Measurements from ENCODE around the gene NLRP9. TPM values are rescaled to one million over a fixed set of nuclear protein-coding genes. Genes with fewer than 3 reads are reported as not detected.
A peak's percentile ranks its signal among the peaks of the same experiment; 100 is the strongest.

The NLRP9 gene
- total RNA-seq, 1 experiment from 2014 or later, result not detected

DNA sequence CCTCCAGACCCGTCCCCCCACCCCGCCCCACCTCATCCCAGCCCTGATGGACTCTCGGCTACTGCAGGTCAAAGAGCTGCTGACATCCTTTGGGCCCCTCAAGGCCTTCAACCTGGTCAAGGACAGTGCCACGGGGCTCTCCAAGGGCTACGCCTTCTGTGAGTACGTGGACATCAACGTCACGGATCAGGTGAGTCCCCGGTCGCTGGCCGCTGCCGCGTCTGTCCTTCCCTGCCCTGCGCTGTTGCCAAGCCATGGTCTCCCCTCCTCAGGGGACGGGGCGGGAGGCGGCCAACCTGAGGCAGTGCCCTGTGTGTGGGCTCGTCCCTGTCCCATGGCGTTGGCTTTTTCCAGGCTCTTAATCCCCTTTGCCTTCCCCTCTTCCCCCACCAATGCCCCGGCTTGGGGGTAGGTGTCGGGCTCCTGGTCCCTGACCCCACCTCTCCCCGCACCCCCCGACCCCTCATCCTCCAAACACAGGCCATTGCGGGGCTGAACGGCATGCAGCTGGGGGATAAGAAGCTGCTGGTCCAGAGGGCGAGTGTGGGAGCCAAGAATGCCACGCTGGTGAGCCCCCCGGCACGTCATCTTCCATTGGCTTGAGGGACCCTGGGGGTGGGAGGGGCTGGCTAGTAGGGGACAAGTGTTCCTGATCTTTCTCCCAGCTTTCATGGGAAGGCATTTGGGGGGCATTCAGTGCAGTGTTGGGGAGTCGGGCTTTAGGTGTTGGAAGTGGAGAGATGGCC lies 69.4 kb downstream of the NLRP9 start:
- Histone ChIP-seq H3K9me2 (ENCODE audit: insufficient read depth) (no peaks in the 10 kb centered on the region), H3K27me3 (ENCODE audit: insufficient read depth, low read length) (no peaks in the 10 kb centered on the region), H3K27ac (ENCODE audit: low read depth, low read length) (no peak overlapping the region), H2AFZ (ENCODE audit: low read depth, low read length, poor library complexity, severe bottlenecking) (no peak overlapping the region), H3K4me2 (ENCODE audit: low read length) (no peak overlapping the region), H3K9ac (ENCODE audit: low read length) (no peak overlapping the region), H3K4me1 (ENCODE audit: control insufficient read depth in 1 of 2, insufficient read depth in 2 of 2, low read length in 2 of 2) (peaks cover 7 to 42% of the 10 kb centered on the region in 2 experiments), H3K79me2 (ENCODE audit: insufficient read depth, low read length) (peaks cover 99% of the 10 kb centered on the region), H3K9me3 (ENCODE audit: control insufficient read depth in 1 of 2, insufficient read depth in 1 of 2, low read depth in 1 of 2, low read length in 2 of 2) (no peaks in the 10 kb centered on the region), H4K20me1 (ENCODE audit: insufficient read depth) (peaks cover 14% of the 10 kb centered on the region; the same call in 1 of the 2 replicates), H3K4me3 (replicated peaks in 1 of 2; ENCODE audit: low read depth in 1 of 2, low read length in 2 of 2) (no peak overlapping the region), H3K36me3 (ENCODE audit: control insufficient read depth in 1 of 2, insufficient read depth in 2 of 2, low read length in 2 of 2) (peaks cover 37 to 57% of the 10 kb centered on the region in 2 experiments)
- ChIA-PET RAD21 (ENCODE audit: low non-redundant PET in 1 of 2, low total read pairs in 2 of 2, uncharacterized antibody in 2 of 2, unreplicated experiment in 2 of 2) (no interaction called here), CTCF (no interaction called here), POLR2A (no interaction called here)
- no TSS peak for BruUV-seq (replicated peaks)
- intact Hi-C loops (cut with micrococcal nuclease), result no loop called here
- DNase-seq (ENCODE audit: low read depth, low spot score), result no peak
- ATAC-seq, result no peak
- no peak for TF ChIP-seq CEBPB (IDR thresholded peaks at IDR 0.05; ENCODE audit: low read depth)
- no peak for TF ChIP-seq SIN3A (IDR thresholded peaks at IDR 0.05; ENCODE audit: low read depth)
- TF ChIP-seq ELF1 (IDR thresholded peaks at IDR 0.05; ENCODE audit: borderline replicate concordance, low read depth), result no peak
- TF ChIP-seq CBX3 (IDR thresholded peaks at IDR 0.05; ENCODE audit: low read depth), result no peak
- no peak for TF ChIP-seq POLR2AphosphoS5 (IDR thresholded peaks at IDR 0.05; ENCODE audit: low read depth, low read length)
- TF ChIP-seq TCF7L2 (IDR thresholded peaks at IDR 0.05; ENCODE audit: borderline replicate concordance, extremely low read depth, insufficient read depth, insufficient read length), result no peak
- no peak for TF ChIP-seq EGR1 (IDR thresholded peaks at IDR 0.05; ENCODE audit: low read depth)
- TF ChIP-seq RAD21 (IDR thresholded peaks at IDR 0.05; ENCODE audit: low read depth), result no peak
- no peak for TF ChIP-seq EZH2phosphoT487 (IDR thresholded peaks at IDR 0.05; ENCODE audit: borderline replicate concordance)

DNA sequence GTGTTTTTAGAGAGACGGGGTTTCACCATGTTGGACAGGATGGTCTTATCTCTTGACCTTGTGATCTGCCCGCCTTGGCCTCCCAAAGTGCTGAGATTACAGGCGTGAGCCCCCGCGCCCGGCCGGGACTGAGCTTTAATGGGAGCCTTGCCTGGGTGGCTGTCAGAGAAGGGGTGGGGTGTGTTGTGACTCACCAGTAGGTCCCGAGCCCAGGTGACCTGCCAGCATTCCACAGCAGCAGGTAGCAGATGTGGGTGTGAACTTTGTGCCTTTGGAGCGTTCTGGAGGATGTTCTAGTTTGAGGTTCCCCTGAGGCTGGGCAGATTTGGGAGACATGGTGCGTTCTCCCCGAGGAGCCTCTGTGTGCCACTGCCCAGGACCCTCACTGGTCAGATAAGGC lies 70.2 kb downstream of the NLRP9 start:
- no TSS peak for BruUV-seq (replicated peaks)
- Histone ChIP-seq H3K4me1 (ENCODE audit: control insufficient read depth in 1 of 2, insufficient read depth in 2 of 2, low read length in 2 of 2) (peaks cover 5 to 34% of the 10 kb centered on the region in 2 experiments; a peak in 3 of 4 replicates), H4K20me1 (ENCODE audit: insufficient read depth) (peaks cover 7% of the 10 kb centered on the region; the same call in 1 of the 2 replicates), H3K9me2 (ENCODE audit: insufficient read depth) (no peaks in the 10 kb centered on the region), H3K4me3 (replicated peaks in 1 of 2; ENCODE audit: low read depth in 1 of 2, low read length in 2 of 2) (no peak overlapping the region), H3K9ac (ENCODE audit: low read length) (no peak overlapping the region), H3K27me3 (ENCODE audit: insufficient read depth, low read length) (no peaks in the 10 kb centered on the region), H3K9me3 (ENCODE audit: control insufficient read depth in 1 of 2, insufficient read depth in 1 of 2, low read depth in 1 of 2, low read length in 2 of 2) (no peaks in the 10 kb centered on the region), H3K27ac (ENCODE audit: low read depth, low read length) (no peak overlapping the region), H3K79me2 (ENCODE audit: insufficient read depth, low read length) (peaks cover 99% of the 10 kb centered on the region), H3K36me3 (ENCODE audit: control insufficient read depth in 1 of 2, insufficient read depth in 2 of 2, low read length in 2 of 2) (peaks cover 42 to 65% of the 10 kb centered on the region in 2 experiments), H3K4me2 (ENCODE audit: low read length) (no peak overlapping the region; the same call in 1 of the 2 replicates), H2AFZ (ENCODE audit: low read depth, low read length, poor library complexity, severe bottlenecking) (no peak overlapping the region)
- ChIA-PET CTCF (no interaction called here), POLR2A (no interaction called here), RAD21 (ENCODE audit: low non-redundant PET in 1 of 2, low total read pairs in 2 of 2, uncharacterized antibody in 2 of 2, unreplicated experiment in 2 of 2) (no interaction called here)
- DNase-seq (ENCODE audit: low read depth, low spot score), result no peak
- intact Hi-C loops (cut with micrococcal nuclease), result no loop called here
- peak; percentile 62 for ATAC-seq
- TF ChIP-seq EZH2phosphoT487 (IDR thresholded peaks at IDR 0.05; ENCODE audit: borderline replicate concordance) (no peak), EZH2 (IDR thresholded peaks at IDR 0.05) (no peak), POLR2A (IDR thresholded peaks at IDR 0.05; ENCODE audit: borderline replicate concordance, extremely low read depth, insufficient read depth, insufficient read length) (no peak), ZFX (IDR thresholded peaks at IDR 0.05) (no peak), FOSL1 (IDR thresholded peaks at IDR 0.05; ENCODE audit: low read depth) (no peak), CBX3 (IDR thresholded peaks at IDR 0.05; ENCODE audit: low read depth) (no peak), POLR2AphosphoS5 (IDR thresholded peaks at IDR 0.05; ENCODE audit: low read depth, low read length) (no peak), SIN3A (IDR thresholded peaks at IDR 0.05; ENCODE audit: low read depth) (no peak)
- TF ChIP-seq, protein P1, sequence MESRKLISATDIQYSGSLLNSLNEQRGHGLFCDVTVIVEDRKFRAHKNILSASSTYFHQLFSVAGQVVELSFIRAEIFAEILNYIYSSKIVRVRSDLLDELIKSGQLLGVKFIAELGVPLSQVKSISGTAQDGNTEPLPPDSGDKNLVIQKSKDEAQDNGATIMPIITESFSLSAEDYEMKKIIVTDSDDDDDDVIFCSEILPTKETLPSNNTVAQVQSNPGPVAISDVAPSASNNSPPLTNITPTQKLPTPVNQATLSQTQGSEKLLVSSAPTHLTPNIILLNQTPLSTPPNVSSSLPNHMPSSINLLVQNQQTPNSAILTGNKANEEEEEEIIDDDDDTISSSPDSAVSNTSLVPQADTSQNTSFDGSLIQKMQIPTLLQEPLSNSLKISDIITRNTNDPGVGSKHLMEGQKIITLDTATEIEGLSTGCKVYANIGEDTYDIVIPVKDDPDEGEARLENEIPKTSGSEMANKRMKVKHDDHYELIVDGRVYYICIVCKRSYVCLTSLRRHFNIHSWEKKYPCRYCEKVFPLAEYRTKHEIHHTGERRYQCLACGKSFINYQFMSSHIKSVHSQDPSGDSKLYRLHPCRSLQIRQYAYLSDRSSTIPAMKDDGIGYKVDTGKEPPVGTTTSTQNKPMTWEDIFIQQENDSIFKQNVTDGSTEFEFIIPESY (IDR thresholded peaks at IDR 0.05; ENCODE audit: extremely low read depth, insufficient replicate concordance, low read length), result no peak
- TF ChIP-seq, protein P2, sequence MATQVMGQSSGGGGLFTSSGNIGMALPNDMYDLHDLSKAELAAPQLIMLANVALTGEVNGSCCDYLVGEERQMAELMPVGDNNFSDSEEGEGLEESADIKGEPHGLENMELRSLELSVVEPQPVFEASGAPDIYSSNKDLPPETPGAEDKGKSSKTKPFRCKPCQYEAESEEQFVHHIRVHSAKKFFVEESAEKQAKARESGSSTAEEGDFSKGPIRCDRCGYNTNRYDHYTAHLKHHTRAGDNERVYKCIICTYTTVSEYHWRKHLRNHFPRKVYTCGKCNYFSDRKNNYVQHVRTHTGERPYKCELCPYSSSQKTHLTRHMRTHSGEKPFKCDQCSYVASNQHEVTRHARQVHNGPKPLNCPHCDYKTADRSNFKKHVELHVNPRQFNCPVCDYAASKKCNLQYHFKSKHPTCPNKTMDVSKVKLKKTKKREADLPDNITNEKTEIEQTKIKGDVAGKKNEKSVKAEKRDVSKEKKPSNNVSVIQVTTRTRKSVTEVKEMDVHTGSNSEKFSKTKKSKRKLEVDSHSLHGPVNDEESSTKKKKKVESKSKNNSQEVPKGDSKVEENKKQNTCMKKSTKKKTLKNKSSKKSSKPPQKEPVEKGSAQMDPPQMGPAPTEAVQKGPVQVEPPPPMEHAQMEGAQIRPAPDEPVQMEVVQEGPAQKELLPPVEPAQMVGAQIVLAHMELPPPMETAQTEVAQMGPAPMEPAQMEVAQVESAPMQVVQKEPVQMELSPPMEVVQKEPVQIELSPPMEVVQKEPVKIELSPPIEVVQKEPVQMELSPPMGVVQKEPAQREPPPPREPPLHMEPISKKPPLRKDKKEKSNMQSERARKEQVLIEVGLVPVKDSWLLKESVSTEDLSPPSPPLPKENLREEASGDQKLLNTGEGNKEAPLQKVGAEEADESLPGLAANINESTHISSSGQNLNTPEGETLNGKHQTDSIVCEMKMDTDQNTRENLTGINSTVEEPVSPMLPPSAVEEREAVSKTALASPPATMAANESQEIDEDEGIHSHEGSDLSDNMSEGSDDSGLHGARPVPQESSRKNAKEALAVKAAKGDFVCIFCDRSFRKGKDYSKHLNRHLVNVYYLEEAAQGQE (IDR thresholded peaks at IDR 0.05; ENCODE audit: low read depth), result no peak
